Activated CD4-positive, alpha-beta T cell treated with anti-CD3 and anti-CD28 coated beads, Interleukin-2, amount 50 U/mL, for 16 hours (primary cell): ENCODE measurements around the gene RPTOR.
"Not testable (repeated sequence)": the region's sequence is repeated elsewhere in the genome, so short reads cannot be mapped to it uniquely, and the experiment has no call there.

ENCODE experiments used
- DNase-seq: peaks from one replicate; pipeline ENCODE4 v3.0.0-alpha.2; 2020

Gene RPTOR

DNA sequence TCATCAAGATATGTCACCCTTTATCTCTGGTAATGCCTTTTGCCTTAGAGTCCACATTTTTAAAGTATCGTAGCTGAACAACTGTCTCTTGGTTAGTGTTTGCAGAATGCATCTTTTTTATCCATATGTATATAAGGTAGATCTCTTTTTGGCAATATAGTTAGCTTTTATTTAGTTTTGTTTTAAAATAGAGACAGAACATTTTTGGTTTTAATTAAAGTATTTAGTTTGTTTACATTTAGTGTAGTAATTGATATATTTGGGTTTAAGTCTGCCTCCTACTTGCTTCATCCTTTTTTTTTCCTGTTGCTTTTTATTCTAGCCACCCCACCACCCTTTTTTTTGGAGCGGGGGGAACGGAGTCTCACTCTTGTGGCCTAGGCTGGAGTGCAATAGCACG, 262.4 kb downstream of the RPTOR start:
- DNase-seq, result no peak

DNA sequence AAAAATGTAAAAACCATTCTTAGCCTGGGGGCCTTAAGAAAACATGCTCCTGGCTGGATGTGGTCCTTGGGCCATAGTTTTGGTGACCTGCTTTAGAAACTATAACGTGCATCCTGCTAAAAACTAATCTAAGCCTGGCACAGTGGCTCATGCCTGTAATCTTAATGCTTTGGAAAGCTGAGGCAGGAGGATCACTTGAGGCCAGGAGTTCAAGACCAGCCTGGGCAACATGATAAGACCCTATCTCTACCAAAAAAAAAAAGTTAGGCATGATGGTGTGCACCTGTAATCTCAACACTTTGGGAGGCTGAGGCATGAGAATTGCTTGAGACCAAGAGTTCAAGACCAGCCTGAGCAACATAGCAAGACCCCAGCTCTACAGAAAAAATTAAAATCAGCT, 263.2 kb downstream of the RPTOR start:
- DNase-seq, result no peak

DNA sequence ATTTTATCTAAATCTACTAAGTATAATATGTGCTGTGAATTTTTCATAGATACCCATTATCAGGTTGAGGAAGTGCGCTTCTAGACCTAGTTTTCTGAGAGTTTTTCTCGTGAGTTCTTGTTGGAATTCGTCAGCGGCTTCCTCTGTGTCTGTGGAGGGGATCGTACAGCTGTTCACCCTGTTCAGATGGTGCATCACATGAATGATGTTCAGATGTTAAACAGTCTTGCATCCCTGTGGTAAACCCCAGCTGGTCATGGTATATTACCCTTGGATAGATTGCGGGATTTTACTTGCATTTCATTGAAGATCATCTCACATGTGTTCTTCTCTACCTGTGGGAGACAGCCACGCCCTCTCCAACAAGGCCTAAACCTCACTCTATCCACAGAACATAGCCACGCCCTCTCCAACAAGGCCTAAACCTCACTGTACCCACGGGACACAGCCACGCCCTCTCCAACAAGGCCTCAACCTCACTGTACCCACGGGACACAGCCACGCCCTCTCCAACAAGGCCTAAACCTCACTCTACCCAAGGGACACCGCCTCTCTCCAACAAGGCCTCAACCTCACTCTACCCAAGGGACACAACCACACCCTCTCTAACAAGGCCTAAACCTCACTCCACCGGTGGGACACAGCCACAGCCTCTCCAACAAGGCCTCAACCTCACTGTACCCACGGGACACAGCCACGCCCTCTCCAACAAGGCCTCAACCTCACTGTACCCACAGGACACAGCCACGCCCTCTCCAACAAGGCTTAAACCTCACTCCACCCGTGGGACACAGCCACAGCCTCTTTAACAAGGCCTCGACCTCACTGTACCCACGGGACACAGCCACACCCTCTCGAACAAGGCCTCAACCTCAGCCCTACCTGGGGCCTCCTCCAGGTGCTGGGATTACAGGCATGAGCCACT, 266.8 kb downstream of the RPTOR start:
- peak; percentile 21 for DNase-seq

DNA sequence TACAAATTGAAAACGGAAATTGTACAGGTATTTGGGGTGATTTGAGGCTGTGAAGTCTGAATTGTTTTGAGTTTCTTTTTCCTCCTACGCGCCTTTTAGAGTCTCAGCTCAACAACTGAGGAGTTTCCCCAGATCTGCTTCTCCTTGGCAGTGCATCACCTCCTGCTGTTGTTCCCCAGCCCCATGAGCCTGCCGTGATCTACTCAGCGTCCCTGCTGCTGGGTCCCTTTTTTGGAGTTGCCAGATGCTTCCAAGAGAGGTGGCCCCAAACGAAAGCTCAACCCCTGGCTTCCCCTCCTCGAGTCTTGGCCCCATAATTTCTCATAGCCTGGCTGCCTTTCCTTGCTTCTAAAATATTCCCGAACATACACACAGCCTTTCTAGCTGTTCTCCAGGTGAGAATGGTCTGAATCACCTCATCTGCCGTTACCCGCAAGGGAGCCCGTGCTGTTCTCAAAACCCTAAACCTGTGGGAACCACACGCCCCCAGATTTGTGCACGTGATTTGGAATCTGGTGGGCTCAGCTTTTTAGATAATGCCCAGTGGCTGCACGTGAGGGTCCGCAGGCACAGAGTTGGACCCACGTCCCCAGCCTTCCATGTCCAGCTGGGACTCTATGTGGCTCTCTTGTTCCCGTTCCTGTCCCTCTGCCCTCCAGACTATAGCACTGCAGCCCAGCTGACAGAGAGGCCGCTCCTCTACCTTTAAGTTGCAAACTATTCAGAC, 267.9 kb downstream of the RPTOR start:
- no peak for DNase-seq

DNA sequence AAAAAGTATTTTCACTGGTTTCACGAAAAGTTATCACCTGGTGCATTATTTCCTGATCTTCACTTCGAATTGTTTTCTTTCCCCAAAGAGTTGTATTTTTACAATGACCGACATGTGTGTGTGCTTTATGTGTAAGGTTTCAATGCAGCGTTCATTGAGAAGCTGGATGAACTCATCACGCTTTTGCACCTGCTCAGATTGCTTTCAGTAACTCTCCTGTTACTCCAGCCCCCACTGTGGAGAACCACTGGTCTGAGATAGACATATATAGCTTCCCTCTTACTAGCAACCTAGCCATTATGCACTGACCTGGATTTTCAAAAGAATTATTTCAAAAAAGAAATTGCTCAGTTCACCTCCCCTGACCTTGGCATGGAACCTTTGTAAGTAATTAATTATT, 268.7 kb downstream of the RPTOR start:
- DNase-seq, result no peak

DNA sequence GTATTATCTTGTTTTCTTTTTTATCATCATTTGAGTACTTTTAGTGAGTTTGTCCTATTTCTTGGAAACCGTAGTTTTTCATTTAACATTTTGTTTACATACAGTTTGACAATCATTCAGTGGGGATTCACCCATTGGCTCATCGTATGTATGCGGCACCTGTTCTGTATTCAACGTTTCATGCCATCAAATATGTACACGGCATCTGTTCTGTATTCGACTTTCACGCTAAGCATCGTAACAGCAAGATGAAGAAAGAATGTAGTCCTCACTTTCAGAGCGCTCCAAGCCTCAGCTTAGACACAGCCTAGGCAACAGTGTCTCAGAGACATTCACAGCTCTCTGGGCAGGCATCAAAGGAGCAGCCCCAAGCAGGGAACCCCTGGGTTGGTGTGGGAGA, 269.9 kb downstream of the RPTOR start:
- DNase-seq, result no peak

DNA sequence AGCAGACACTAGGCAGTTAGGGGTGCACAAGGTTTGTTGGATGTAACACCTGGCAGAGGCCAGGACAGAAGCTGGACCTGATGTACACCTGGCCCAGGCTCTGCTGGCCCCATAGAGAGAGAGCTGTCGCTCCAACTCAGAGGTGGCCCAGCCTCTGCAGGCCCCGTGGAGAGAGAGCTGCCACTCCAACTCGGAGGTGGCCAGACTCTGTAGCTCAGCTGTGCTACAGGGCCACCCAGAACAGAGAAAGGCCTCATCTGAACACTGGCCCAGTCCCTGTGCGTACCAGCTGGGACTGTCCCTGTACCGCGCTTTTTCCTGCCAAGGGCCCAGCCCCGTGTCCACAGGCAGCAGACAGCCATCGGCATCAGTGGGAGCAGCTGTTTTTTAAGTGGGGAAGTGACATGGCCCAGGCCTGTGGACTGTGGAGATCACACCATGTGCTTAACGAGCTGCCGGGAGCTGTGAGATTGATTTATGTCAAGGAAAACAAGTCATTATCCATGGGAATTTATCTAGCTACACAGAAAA, 270.6 kb downstream of the RPTOR start:
- no peak for DNase-seq

DNA sequence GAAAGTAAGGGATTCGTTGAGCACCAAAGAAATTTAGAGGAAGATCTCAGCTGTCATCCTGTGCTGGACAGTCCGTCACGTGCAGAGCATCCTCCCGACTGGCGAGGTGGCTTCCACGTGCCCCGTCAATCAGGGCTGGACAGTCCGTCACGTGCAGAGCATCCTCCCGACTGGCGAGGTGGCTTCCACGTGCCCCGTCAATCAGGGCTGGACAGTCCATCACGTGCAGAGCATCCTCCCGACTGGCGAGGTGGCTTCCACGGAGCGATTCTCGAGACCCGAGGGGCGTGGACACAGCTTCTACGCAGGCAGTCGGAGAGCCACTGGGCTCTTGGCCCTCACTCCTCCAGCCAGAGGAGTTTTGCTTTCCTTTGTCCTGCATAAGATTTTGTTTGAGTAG, 271.1 kb downstream of the RPTOR start:
- not testable (repeated sequence) for DNase-seq

DNA sequence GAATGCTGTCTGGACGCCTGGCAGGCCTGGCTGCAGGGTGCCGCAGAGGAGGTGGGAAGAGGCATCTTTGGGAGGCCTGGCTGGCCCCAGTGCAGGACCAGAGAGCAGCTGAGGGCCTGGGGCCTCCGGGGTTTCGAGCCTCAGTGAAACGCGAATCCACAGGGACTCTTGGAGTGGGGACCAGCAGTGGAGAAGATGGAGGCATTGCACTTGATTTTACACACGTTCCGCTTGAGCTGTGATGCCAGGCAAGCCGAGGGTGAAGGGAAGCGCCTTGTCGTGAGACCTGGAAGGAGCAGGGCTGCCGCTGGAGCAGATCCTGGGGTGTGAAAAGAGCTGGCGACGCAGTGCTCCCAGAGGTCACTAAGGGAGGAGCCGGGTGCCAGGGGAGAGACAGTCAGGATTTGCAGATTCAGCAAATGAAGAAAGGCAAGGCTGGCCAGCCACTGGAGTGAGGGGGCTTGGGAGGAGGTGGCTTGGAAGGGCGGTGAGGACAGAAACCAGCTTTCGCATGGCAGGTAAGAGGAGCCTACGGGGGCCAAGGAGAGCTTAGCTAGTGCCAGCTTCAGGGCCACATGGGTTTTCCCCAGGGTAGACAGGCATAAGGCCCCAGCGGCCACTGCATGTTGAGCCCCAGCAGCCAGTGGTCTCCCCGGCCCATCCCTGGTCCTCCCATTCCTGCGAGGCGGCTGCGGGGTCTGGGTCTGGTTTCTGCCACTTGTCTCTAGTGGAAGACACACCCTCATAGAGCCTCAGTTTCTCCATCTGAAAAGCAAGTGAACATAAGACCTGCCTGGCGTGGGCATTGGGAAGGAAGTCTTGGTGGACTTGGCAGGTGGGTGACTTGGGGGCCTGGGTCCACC, 271.8 kb downstream of the RPTOR start:
- DNase-seq, result no peak

DNA sequence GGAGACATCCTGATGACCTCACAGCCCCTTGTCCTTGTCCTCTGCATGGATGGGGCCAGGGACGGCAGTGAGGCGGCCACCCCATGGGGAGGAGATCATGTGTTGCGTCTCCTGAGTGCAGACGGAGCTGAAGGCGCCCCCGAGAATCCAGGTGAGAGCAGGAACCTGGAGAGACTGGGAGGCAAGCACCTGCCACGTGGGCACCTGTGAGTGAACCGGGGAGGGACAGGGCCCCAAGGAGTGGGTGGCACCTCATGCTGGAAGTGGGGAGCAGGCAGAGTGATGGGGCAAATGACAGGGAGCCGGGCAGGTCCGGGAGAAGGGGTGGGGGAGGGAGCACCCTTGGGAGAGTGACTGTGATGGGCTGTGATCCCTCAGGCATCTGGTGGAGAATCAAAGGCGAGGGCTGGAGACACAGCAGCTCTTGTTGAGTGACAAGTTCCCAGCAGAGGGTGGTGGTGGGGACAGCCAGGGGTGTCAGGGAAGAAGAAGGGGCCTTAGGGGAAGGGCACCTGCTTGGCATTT, 272.7 kb downstream of the RPTOR start:
- DNase-seq, result no peak

DNA sequence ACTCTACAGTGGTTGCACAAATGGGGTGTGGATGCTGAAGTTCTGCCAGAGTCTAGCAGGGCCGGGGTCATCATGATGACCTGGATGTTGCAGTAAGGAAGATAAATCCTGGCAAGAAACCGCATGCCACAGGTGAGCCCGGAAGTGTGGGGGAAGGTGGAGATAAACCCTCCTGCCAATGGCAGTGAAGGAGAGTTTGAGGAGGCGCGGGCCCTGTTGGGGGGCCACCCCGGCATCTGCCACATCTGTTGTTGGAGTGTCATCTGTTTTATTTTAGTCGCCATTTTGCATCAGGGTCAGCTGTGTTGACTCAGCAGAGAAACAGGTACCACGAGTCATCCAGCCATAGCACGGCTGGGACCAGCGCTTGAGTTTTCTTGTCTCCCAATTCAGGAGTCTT, 273.2 kb downstream of the RPTOR start:
- DNase-seq, result no peak

DNA sequence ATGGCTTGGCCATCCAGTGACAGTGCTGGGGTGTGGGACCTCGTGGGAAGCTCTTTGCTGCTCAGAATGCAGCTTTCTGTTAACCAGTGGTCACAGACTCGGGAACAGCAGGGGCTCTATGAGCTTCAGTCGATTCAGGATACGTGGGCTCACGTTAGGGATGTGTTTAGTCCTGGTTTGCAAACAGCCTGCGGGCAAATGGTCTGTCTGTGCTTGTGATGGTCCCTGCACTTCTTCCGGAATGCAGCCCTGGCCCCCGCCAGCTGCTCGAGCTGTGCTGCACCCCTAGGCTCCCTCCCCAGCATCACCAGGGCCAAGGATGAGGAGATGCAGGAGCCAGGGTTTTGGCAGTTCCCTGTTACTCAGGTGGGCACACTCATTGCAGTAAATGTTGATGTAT, 274.2 kb downstream of the RPTOR start:
- no peak for DNase-seq

DNA sequence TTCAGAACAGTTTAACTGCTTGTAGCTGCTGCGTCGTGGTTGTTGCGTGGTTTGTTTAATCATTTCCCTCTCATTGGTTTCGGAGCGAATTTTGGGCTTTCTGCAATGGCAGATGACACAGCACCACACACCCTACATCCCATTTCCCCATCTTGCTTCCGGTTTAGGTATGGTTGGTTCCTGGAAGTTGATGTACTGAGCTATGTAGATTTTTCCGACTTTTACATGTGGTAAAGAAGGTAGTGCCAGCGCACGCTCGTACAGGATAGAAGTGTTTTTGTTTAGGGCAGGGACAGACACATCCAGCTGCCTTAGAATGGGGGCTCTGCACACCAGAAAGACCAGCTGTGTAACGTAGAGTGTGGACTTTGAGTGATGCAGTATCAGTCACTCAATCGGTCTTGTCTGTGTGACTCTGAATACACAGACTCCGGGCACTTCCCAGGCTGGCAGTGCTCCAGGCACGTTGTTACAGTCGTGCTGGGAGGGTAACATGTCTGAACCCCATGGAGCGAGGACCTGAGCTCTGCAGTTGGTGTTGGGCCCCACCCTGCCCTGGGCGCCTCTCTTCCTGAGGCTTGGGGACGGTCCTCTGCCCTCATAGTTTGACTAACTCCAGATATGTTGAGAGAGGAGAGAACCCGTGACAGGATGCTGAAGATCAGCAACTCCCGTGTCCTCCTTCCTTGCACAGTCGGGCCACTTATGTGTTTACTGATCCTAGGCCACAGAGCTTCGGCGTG, 275.0 kb downstream of the RPTOR start:
- DNase-seq, result peak; percentile 63

DNA sequence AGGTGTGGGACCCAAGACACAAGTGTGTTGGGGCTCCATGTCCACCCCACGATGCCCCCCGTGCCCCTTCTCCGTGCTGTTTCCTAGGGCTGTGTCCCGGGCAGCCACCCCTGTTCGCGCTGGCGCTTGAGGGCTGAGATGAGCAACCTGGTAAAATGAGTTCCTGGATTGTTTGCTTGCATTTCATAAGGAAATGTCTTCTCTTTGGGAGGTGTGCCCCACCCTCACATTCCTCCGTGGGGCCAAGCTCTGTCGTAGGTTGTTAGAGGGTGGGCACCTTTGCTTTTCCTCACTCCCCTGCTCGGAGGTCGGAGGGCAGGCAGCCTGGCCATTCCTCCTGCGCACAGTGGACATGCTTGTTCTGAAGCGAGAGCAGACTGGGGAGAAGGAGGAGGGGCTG, 275.7 kb downstream of the RPTOR start:
- DNase-seq, result no peak

DNA sequence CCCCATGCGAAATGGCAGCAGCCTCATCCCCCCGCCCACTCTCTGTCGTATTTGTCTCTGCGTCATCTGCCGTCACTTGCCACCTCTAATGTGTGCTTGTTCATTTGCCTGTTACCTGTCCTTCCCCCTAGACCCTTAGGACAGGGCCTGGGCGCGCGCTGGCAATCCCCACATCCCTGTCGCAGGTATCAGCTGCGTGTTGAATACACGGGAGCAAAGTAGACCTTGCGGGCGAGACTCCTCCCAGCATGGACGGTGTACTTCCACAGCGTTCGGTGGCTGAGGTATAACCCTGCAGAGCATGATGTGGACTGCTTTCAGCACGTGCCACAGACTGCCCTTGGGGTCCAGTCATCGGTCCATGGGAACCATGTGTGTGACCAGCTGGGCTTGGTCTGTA, 276.9 kb downstream of the RPTOR start:
- no peak for DNase-seq

DNA sequence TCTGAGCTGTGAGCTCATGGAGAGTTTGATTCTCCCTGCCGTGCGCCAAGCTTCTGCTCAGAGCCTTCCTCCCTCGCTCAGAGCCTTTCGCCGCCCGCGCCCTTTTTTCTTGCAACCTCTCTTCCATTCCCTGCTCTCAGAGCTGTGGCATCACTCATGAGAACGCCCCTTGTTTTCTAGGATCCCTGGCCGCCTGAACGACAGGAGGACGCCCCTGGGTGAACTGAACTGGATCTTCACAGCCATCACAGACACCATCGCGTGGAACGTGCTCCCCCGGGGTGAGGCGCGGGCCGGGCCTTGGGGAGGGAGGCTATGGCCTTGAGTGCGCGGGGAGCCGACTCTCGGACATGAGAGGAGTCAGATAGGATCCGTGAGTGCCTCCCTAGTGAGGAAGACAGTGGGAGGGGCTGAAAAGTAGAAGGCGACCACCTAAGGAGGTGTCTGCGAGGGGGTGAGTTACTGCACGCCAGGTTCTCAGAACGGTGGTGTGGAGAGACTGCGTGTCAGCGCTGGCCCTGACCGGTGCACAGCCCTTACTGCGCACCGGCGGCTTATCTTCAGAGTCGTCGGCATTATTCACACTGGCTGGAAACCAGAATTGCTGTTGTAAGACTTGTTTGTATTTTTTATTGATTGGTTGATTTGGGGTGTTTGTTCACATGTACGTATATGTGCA, 277.5 kb downstream of the RPTOR start:
- DNase-seq, result no peak

DNA sequence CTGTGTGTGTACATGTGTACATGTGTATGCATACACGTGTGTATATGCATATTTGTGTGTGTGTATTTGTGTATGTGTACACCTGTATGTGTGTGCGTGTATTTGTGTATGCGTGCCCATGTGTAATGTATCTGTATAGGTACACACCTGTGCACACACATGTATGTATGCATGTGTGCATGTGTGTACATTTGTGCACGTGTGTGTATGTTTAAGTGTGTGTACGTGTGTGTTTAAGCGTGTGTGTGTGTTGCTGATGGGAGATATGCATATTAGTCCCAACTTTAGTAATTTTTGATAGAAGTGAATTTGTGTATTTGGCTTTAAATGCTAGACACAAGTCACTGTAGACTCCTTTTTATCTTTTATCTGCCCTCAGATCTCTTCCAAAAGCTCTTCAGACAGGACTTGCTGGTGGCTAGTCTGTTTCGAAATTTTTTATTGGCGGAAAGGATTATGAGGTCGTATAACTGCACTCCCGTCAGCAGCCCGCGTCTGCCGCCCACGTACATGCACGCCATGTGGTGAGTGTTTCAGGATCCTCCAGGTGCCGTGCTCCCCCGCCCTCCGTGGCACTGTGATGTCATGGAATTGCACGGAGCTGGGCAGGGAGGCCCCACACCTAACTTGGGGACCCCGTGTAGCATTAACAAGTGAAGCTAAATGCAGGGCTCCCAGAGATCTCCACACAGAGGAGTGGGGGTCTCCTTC, 278.2 kb downstream of the RPTOR start:
- no peak for DNase-seq

DNA sequence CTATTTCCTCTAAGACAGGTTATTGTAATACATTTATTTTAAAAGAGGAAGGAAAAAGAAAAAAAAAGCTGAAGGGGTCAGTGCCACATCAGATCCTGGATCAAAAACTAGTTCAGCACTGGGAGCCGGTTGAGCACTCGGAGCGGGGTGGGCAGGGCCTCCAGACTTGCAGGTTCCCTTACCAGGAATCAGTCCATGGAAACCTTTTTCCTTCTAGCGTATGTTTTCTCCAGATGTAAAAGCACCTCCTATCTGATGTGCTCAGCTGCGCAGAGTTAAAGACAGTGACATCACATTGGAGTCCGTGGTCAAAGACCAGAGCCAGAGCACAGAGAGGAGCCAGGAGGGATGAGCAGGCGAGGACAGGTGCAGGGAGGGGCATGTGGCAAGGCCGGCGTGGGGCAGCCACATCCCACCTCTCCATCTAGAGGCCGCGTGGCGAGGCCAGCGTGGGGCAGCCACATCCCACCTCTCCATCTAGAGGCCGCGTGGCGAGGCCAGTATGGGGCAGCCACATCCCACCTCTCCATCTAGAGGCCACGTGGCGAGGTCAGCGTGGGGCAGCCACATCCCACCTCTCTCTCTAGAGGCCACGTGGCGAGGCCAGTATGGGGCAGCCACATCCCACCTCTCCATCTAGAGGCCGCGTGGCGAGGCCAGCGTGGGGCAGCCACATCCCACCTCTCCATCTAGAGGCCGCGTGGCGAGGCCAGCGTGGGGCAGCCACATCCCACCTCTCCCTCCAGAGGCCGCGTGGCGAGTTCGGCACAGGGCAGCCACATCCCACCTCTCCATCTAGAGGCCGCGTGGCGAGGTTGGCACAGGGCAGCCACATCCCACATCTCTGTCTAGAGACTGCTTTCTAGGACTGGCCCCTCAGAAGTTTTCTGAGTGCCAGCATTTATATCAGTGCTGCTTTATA, 280.2 kb downstream of the RPTOR start:
- no peak for DNase-seq

DNA sequence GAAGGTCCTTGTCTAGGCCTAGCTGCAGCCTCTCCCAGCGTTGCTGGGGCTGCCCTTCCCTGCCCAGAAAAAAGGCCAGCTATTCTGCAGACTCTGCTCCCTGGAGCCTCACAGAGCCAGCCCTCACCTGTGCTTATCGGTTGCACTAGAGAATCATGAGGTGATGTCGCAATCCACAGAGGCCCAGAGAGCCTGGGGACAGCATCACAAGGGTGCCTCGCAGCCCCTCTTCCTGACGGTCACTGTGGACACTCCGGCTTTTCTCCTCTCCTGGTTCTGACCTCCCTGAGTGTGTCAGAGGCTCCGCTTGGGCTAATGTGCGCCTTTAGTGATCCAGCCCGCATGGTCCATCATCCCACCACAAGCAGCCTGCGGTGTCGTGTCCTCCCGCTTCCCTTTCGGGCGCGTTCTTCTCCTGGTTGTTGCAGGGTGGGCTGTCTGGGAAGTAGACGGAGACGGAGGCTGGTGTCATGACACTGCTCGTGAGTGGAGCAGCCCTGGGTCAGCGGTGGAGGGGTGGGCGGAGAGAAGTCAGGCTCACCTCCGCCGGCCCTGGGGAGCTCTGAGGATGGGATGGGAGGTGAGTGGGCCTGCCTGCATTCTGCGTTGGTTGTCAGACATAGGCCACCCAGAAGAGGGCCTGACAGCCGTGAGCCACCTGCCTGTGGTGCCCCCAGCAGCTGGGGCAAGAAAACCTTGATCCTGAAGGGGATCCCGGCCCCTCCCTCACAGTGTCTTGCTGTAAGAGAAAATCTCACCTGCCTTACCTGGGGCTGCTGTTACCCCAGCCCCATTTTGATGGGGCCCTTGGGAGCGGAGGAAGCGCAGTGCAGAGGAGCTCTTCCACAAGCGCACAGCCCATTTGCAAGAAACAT, 281.1 kb downstream of the RPTOR start:
- no peak for DNase-seq
